ENCODE data around the gene ZNF608.

DNA sequence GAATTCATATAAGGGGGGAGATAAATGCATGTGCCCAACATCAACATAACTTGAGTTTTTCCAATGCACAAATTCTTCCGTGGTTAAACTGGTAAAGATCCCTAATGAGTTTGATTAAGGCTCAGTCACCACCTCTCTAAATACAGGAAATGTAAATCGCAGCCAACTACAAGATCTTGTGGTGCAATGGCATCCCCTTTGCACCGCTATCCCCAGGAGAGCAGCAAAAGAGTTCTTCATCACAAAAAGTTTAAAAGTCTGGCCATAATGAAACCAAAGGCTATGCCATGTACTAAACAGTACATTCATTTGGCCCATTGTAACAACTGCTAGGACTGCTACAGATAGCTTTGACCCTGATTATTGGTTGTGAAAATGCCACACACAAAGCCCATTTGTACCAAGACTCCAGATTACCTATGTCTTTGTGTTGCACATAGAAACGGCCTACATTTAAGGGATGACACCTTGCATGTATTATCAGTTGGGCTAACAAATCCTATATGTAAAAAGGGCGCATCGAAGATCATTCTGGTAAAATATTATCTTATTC is 44.5 kb downstream of the ZNF608 start:
- TF ChIP-seq, protein P1, sequence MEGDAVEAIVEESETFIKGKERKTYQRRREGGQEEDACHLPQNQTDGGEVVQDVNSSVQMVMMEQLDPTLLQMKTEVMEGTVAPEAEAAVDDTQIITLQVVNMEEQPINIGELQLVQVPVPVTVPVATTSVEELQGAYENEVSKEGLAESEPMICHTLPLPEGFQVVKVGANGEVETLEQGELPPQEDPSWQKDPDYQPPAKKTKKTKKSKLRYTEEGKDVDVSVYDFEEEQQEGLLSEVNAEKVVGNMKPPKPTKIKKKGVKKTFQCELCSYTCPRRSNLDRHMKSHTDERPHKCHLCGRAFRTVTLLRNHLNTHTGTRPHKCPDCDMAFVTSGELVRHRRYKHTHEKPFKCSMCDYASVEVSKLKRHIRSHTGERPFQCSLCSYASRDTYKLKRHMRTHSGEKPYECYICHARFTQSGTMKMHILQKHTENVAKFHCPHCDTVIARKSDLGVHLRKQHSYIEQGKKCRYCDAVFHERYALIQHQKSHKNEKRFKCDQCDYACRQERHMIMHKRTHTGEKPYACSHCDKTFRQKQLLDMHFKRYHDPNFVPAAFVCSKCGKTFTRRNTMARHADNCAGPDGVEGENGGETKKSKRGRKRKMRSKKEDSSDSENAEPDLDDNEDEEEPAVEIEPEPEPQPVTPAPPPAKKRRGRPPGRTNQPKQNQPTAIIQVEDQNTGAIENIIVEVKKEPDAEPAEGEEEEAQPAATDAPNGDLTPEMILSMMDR (conservative IDR thresholded peaks at IDR 0.05), result no peak
- TF ChIP-seq ZFX (IDR thresholded peaks at IDR 0.05), result no peak

Measured in C4-2B (cell line).